Activated naive CD4-positive, alpha-beta T cell treated with anti-CD3 and anti-CD28 coated beads, Interleukin-2, amount 10 ng/mL, durations not matched to agents 7 days and 5 days (primary cell): ENCODE measurements around the gene NCKAP5.

Experiments used
- CTCF ChIA-PET: fragments of 350-600 bp; sonication (Branson Sonifier 250); formaldehyde crosslinking; loops from one replicate; lab custom pipeline; 2021; ENCODE audit warnings: antibody characterized with exemption; lab: Charles Lee
- DNase-seq: peaks from one replicate; pipeline ENCODE4 v3.0.0-alpha.2; 2020
- H3K27ac Mint-ChIP-seq: one replicate; pipeline ENCODE4 v1.8.0; 2021; ENCODE audit warnings: mild to moderate bottlenecking, moderate library complexity, mixed read lengths
- H3K27me3 Mint-ChIP-seq: one replicate; pipeline ENCODE4 v1.8.0; 2021; ENCODE audit warnings: mild to moderate bottlenecking, mixed read lengths
- H3K36me3 Mint-ChIP-seq: one replicate; pipeline ENCODE4 v1.8.0; 2021; ENCODE audit warnings: mixed read lengths
- H3K4me1 Mint-ChIP-seq: one replicate; pipeline ENCODE4 v1.8.0; 2021; ENCODE audit warnings: mixed read lengths
- H3K4me3 Mint-ChIP-seq: one replicate; pipeline ENCODE4 v1.8.0; 2021; ENCODE audit warnings: mild to moderate bottlenecking, moderate library complexity, mixed read lengths
- H3K9me3 Mint-ChIP-seq: one replicate; pipeline ENCODE4 v1.8.0; 2021; ENCODE audit warnings: mixed read lengths

Gene NCKAP5

GRCh38 chr2:133072837-133073694 lies 495.2 kb downstream of the NCKAP5 start:
- DNase-seq, result no peak
- H3K4me1 Mint-ChIP-seq, result no peaks in the 10 kb centered on the region
- no peaks in the 10 kb centered on the region for H3K27me3 Mint-ChIP-seq
- peaks cover 4% of the 10 kb centered on the region for H3K9me3 Mint-ChIP-seq
- no peak overlapping the region for H3K27ac Mint-ChIP-seq
- no peak overlapping the region for H3K4me3 Mint-ChIP-seq
- CTCF ChIA-PET, result no interaction called here
- H3K36me3 Mint-ChIP-seq, result no peaks in the 10 kb centered on the region

GRCh38 chr2:133063775-133064174 lies 504.5 kb downstream of the NCKAP5 start:
- peak; percentile 21 for DNase-seq
- H3K4me3 Mint-ChIP-seq, result no peak overlapping the region
- CTCF ChIA-PET, result no interaction called here
- H3K36me3 Mint-ChIP-seq, result no peaks in the 10 kb centered on the region
- no peaks in the 10 kb centered on the region for H3K27me3 Mint-ChIP-seq
- H3K9me3 Mint-ChIP-seq, result peaks cover 5% of the 10 kb centered on the region
- H3K4me1 Mint-ChIP-seq, result no peaks in the 10 kb centered on the region
- no peak overlapping the region for H3K27ac Mint-ChIP-seq

GRCh38 chr2:133062931-133063665 lies 505.2 kb downstream of the NCKAP5 start:
- H3K27ac Mint-ChIP-seq, result no peak overlapping the region
- no peak for DNase-seq
- H3K36me3 Mint-ChIP-seq, result no peaks in the 10 kb centered on the region
- no peaks in the 10 kb centered on the region for H3K27me3 Mint-ChIP-seq
- no peak overlapping the region for H3K4me3 Mint-ChIP-seq
- H3K4me1 Mint-ChIP-seq, result no peaks in the 10 kb centered on the region
- peaks cover 5% of the 10 kb centered on the region for H3K9me3 Mint-ChIP-seq
- CTCF ChIA-PET, result no interaction called here

GRCh38 chr2:133061874-133062593 lies 506.2 kb downstream of the NCKAP5 start:
- CTCF ChIA-PET, result no interaction called here
- no peak for DNase-seq
- Mint-ChIP-seq H3K27ac (no peak overlapping the region), H3K4me1 (no peaks in the 10 kb centered on the region), H3K36me3 (no peaks in the 10 kb centered on the region), H3K27me3 (no peaks in the 10 kb centered on the region), H3K9me3 (peaks cover 5% of the 10 kb centered on the region), H3K4me3 (no peak overlapping the region)

- DNase-seq, result no peak
- Mint-ChIP-seq H3K36me3 (no peaks in the 10 kb centered on the region), H3K9me3 (peaks cover 3% of the 10 kb centered on the region), H3K4me3 (no peak overlapping the region), H3K4me1 (no peaks in the 10 kb centered on the region), H3K27ac (no peak overlapping the region), H3K27me3 (no peaks in the 10 kb centered on the region)
- CTCF ChIA-PET, result no interaction called here
Observed at GRCh38 chr2:133054297-133054696, 514.0 kb downstream of the NCKAP5 start.

GRCh38 chr2:133053541-133053940 lies 514.7 kb downstream of the NCKAP5 start:
- Mint-ChIP-seq H3K27me3 (no peaks in the 10 kb centered on the region), H3K4me1 (no peaks in the 10 kb centered on the region), H3K36me3 (no peaks in the 10 kb centered on the region), H3K4me3 (no peak overlapping the region), H3K9me3 (peaks cover 3% of the 10 kb centered on the region), H3K27ac (no peak overlapping the region)
- CTCF ChIA-PET, result no interaction called here
- DNase-seq, result no peak

GRCh38 chr2:133045787-133046186 lies 522.5 kb downstream of the NCKAP5 start:
- Mint-ChIP-seq H3K4me1 (no peaks in the 10 kb centered on the region), H3K27me3 (no peaks in the 10 kb centered on the region), H3K27ac (no peak overlapping the region), H3K36me3 (no peaks in the 10 kb centered on the region), H3K9me3 (no peaks in the 10 kb centered on the region), H3K4me3 (no peak overlapping the region)
- no peak for DNase-seq
- CTCF ChIA-PET, result no interaction called here

- H3K27me3 Mint-ChIP-seq, result no peaks in the 10 kb centered on the region
- no peaks in the 10 kb centered on the region for H3K4me1 Mint-ChIP-seq
- H3K9me3 Mint-ChIP-seq, result no peaks in the 10 kb centered on the region
- no peak for DNase-seq
- no peak overlapping the region for H3K27ac Mint-ChIP-seq
- CTCF ChIA-PET, result no interaction called here
- H3K36me3 Mint-ChIP-seq, result no peaks in the 10 kb centered on the region
- H3K4me3 Mint-ChIP-seq, result no peak overlapping the region
Observed at GRCh38 chr2:133044556-133044955, 523.7 kb downstream of the NCKAP5 start.

GRCh38 chr2:133040170-133040569 lies 528.1 kb downstream of the NCKAP5 start:
- CTCF ChIA-PET, result no interaction called here
- Mint-ChIP-seq H3K9me3 (peaks cover 11% of the 10 kb centered on the region), H3K36me3 (no peaks in the 10 kb centered on the region), H3K4me1 (no peaks in the 10 kb centered on the region), H3K27ac (no peak overlapping the region), H3K27me3 (no peaks in the 10 kb centered on the region), H3K4me3 (no peak overlapping the region)
- no peak for DNase-seq

- Mint-ChIP-seq H3K27me3 (no peaks in the 10 kb centered on the region), H3K4me3 (no peak overlapping the region), H3K36me3 (no peaks in the 10 kb centered on the region), H3K4me1 (no peaks in the 10 kb centered on the region), H3K27ac (no peak overlapping the region), H3K9me3 (peaks cover 13% of the 10 kb centered on the region)
- CTCF ChIA-PET, result no interaction called here
- DNase-seq, result no peak
Observed at GRCh38 chr2:133039531-133039930, 528.7 kb downstream of the NCKAP5 start.

- no peak for DNase-seq
- no peak overlapping the region for H3K4me3 Mint-ChIP-seq
- CTCF ChIA-PET, result no interaction called here
- H3K27me3 Mint-ChIP-seq, result no peaks in the 10 kb centered on the region
- no peaks in the 10 kb centered on the region for H3K36me3 Mint-ChIP-seq
- no peaks in the 10 kb centered on the region for H3K4me1 Mint-ChIP-seq
- H3K27ac Mint-ChIP-seq, result no peak overlapping the region
- peaks cover 9% of the 10 kb centered on the region for H3K9me3 Mint-ChIP-seq
Observed at GRCh38 chr2:133026536-133027177, 541.6 kb downstream of the NCKAP5 start.

GRCh38 chr2:133025004-133025403 lies 543.3 kb downstream of the NCKAP5 start:
- H3K4me1 Mint-ChIP-seq, result no peaks in the 10 kb centered on the region
- no peaks in the 10 kb centered on the region for H3K36me3 Mint-ChIP-seq
- H3K27me3 Mint-ChIP-seq, result no peaks in the 10 kb centered on the region
- H3K27ac Mint-ChIP-seq, result no peak overlapping the region
- H3K4me3 Mint-ChIP-seq, result no peak overlapping the region
- CTCF ChIA-PET, result no interaction called here
- DNase-seq, result no peak
- peaks cover 5% of the 10 kb centered on the region for H3K9me3 Mint-ChIP-seq

- no peak for DNase-seq
- H3K36me3 Mint-ChIP-seq, result no peaks in the 10 kb centered on the region
- no peak overlapping the region for H3K27ac Mint-ChIP-seq
- CTCF ChIA-PET, result no interaction called here
- peaks cover 6% of the 10 kb centered on the region for H3K9me3 Mint-ChIP-seq
- no peaks in the 10 kb centered on the region for H3K27me3 Mint-ChIP-seq
- no peaks in the 10 kb centered on the region for H3K4me1 Mint-ChIP-seq
- H3K4me3 Mint-ChIP-seq, result no peak overlapping the region
Observed at GRCh38 chr2:133012847-133013734, 555.2 kb downstream of the NCKAP5 start.
